ENCODE measurements around the gene COQ9.

The COQ9 gene

GRCh38 chr16:57504491-57504890 is 57.2 kb downstream of the COQ9 start:
- no peak for TF ChIP-seq CEBPB (IDR thresholded peaks at IDR 0.05)
- TF ChIP-seq, protein P1, sequence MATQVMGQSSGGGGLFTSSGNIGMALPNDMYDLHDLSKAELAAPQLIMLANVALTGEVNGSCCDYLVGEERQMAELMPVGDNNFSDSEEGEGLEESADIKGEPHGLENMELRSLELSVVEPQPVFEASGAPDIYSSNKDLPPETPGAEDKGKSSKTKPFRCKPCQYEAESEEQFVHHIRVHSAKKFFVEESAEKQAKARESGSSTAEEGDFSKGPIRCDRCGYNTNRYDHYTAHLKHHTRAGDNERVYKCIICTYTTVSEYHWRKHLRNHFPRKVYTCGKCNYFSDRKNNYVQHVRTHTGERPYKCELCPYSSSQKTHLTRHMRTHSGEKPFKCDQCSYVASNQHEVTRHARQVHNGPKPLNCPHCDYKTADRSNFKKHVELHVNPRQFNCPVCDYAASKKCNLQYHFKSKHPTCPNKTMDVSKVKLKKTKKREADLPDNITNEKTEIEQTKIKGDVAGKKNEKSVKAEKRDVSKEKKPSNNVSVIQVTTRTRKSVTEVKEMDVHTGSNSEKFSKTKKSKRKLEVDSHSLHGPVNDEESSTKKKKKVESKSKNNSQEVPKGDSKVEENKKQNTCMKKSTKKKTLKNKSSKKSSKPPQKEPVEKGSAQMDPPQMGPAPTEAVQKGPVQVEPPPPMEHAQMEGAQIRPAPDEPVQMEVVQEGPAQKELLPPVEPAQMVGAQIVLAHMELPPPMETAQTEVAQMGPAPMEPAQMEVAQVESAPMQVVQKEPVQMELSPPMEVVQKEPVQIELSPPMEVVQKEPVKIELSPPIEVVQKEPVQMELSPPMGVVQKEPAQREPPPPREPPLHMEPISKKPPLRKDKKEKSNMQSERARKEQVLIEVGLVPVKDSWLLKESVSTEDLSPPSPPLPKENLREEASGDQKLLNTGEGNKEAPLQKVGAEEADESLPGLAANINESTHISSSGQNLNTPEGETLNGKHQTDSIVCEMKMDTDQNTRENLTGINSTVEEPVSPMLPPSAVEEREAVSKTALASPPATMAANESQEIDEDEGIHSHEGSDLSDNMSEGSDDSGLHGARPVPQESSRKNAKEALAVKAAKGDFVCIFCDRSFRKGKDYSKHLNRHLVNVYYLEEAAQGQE (IDR thresholded peaks at IDR 0.05; ENCODE audit: low read depth) = no peak
- no peak for TF ChIP-seq RAD21 (IDR thresholded peaks at IDR 0.05; ENCODE audit: low read depth)
- TF ChIP-seq NFIC (IDR thresholded peaks at IDR 0.05) = no peak
- no peak for TF ChIP-seq CREB1 (IDR thresholded peaks at IDR 0.05; ENCODE audit: low read depth)
- no peak for TF ChIP-seq TEAD4 (IDR thresholded peaks at IDR 0.05)
- TF ChIP-seq, protein P2, sequence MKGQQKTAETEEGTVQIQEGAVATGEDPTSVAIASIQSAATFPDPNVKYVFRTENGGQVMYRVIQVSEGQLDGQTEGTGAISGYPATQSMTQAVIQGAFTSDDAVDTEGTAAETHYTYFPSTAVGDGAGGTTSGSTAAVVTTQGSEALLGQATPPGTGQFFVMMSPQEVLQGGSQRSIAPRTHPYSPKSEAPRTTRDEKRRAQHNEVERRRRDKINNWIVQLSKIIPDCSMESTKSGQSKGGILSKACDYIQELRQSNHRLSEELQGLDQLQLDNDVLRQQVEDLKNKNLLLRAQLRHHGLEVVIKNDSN (IDR thresholded peaks at IDR 0.05) = no peak
- no peak for TF ChIP-seq EGR1 (IDR thresholded peaks at IDR 0.05)
- TF ChIP-seq EP300 (IDR thresholded peaks at IDR 0.05; ENCODE audit: borderline replicate concordance) = no peak
- TF ChIP-seq TAF1 (IDR thresholded peaks at IDR 0.05; ENCODE audit: low read depth) = no peak
- TF ChIP-seq FOXM1 (IDR thresholded peaks at IDR 0.05; ENCODE audit: borderline replicate concordance, low read depth) = no peak
- TF ChIP-seq MAX (IDR thresholded peaks at IDR 0.05) = no peak
- TF ChIP-seq YY1 (IDR thresholded peaks at IDR 0.05; ENCODE audit: low read depth) = no peak
- TF ChIP-seq ZBTB7A (IDR thresholded peaks at IDR 0.05; ENCODE audit: low read depth) = no peak
- no peak for TF ChIP-seq TCF12 (IDR thresholded peaks at IDR 0.05; ENCODE audit: low read depth)

DNA sequence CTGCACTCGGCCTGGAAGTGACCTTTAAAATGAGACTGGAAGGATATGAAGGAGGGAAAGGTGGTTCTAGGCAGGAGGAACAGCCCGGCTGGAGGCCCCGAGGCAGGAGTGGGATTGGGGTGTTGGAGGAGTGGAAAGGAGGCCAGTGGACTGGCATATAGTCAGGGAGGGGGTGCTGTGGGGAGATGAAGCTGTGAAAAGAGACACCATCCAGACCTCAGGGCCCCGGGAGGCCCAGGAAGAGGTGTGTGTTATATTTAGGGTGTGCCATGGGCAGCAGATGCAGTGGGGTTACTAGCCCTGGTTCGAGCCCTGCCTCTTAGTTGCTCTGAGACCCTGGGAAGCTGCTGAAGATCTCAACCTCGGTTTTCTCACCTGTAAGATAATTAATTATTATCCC is 57.9 kb downstream of the COQ9 start:
- TF ChIP-seq ZBTB7A (IDR thresholded peaks at IDR 0.05; ENCODE audit: low read depth) (no peak), MAX (IDR thresholded peaks at IDR 0.05) (no peak), NFIC (IDR thresholded peaks at IDR 0.05) (no peak), RAD21 (IDR thresholded peaks at IDR 0.05; ENCODE audit: low read depth) (no peak), EP300 (IDR thresholded peaks at IDR 0.05; ENCODE audit: borderline replicate concordance) (no peak), TEAD4 (IDR thresholded peaks at IDR 0.05) (no peak), YY1 (IDR thresholded peaks at IDR 0.05; ENCODE audit: low read depth) (no peak), TAF1 (IDR thresholded peaks at IDR 0.05; ENCODE audit: low read depth) (no peak), TCF12 (IDR thresholded peaks at IDR 0.05; ENCODE audit: low read depth) (no peak)
- TF ChIP-seq, protein P2 (IDR thresholded peaks at IDR 0.05) = no peak
- TF ChIP-seq, protein P1 (IDR thresholded peaks at IDR 0.05; ENCODE audit: low read depth) = no peak

DNA sequence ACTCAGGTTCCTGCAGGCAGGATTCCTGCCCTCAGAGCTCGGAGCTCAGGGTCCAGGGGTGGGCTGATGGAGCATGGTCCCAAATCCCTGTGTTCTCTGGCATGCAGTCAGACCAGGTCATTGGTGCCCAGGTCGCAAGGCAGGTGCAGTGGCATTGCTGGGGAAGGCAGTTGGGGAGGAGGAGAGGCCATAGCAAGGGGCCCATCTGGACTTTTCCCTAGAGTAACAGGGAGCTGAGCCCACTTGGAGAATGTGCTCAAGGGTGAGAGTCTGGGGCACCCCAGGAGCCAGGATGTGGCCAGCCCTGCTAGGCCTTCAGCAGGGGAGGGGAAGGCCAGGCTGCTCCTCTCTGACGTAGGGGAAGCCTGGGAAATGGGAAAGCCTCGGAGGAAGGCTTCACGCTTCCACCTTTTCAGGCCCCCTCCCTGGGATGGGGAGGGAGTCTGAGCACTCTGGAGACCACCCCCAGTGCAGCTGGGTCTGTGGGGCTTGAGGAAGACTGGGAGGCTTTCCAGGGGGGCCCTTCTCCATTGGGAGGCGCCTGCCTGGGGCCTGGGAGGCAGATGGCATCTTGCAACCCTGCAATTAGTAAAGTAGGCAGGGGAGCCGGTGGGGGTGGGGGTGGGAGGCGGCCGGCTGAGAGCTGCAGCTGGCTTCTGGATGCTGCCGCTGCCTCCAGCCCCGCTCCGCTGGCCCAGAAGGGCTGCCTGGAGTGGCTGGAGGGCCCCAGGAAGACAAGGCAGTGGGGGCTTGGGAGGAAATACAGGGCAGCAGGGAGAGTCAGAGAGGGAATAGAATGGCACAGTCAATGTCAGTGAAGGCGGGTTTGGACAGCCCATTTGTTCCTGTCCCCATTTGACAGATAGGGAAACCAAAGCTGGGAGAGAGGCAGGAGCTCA is 60.1 kb downstream of the COQ9 start:
- TF ChIP-seq MAX (IDR thresholded peaks at IDR 0.05) (no peak), EGR1 (IDR thresholded peaks at IDR 0.05) (no peak), FOXM1 (IDR thresholded peaks at IDR 0.05; ENCODE audit: borderline replicate concordance, low read depth) (no peak), TCF12 (IDR thresholded peaks at IDR 0.05; ENCODE audit: low read depth) (no peak), ZBTB7A (IDR thresholded peaks at IDR 0.05; ENCODE audit: low read depth) (no peak), NFIC (IDR thresholded peaks at IDR 0.05) (no peak), CEBPB (IDR thresholded peaks at IDR 0.05) (no peak), CREB1 (IDR thresholded peaks at IDR 0.05; ENCODE audit: low read depth) (no peak), EP300 (IDR thresholded peaks at IDR 0.05; ENCODE audit: borderline replicate concordance) (no peak)
- TF ChIP-seq, protein P2 (IDR thresholded peaks at IDR 0.05) = no peak

- no peak for TF ChIP-seq TAF1 (IDR thresholded peaks at IDR 0.05; ENCODE audit: low read depth)
- TF ChIP-seq NFIC (IDR thresholded peaks at IDR 0.05) = no peak
- TF ChIP-seq MAX (IDR thresholded peaks at IDR 0.05) = no peak
- TF ChIP-seq, protein P2 (IDR thresholded peaks at IDR 0.05) = no peak
- TF ChIP-seq CREB1 (IDR thresholded peaks at IDR 0.05; ENCODE audit: low read depth) = no peak
- TF ChIP-seq FOXM1 (IDR thresholded peaks at IDR 0.05; ENCODE audit: borderline replicate concordance, low read depth) = no peak
- TF ChIP-seq EP300 (IDR thresholded peaks at IDR 0.05; ENCODE audit: borderline replicate concordance) = no peak
- no peak for TF ChIP-seq TCF12 (IDR thresholded peaks at IDR 0.05; ENCODE audit: low read depth)
- TF ChIP-seq RAD21 (IDR thresholded peaks at IDR 0.05; ENCODE audit: low read depth) = no peak
Measured at GRCh38 chr16:57508035-57508425, 60.8 kb downstream of the COQ9 start.

All from Ishikawa (cell line).